NCI-H510A treated with DMSO at 0.1 percent for 48 hours (cell line): Measurements from ENCODE around the gene SNCB.
A peak's percentile ranks its signal among the peaks of the same experiment; 100 is the strongest.

Experiments
- DNase-seq: peaks from one replicate; lab custom pipeline; 2025; lab: John Stamatoyannopoulos, UW

Gene SNCB

GRCh38 chr5:176644294-176644693, 14.0 kb upstream of the SNCB start:
- DNase-seq = no peak

- no peak for DNase-seq
Observed at GRCh38 chr5:176643491-176644219, 13.3 kb upstream of the SNCB start.

GRCh38 chr5:176642675-176643490, 12.5 kb upstream of the SNCB start:
- DNase-seq = no peak

- DNase-seq = no peak
Observed at GRCh38 chr5:176640616-176641015, 10.3 kb upstream of the SNCB start.

GRCh38 chr5:176639981-176640380, 9.6 kb upstream of the SNCB start:
- DNase-seq = no peak

- no peak for DNase-seq
Observed at GRCh38 chr5:176639208-176639607, 8.9 kb upstream of the SNCB start.

- DNase-seq = no peak
Observed at GRCh38 chr5:176638437-176638836, 8.1 kb upstream of the SNCB start.

- no peak for DNase-seq
Observed at GRCh38 chr5:176637556-176637955, 7.2 kb upstream of the SNCB start.

GRCh38 chr5:176636426-176636825, 6.1 kb upstream of the SNCB start:
- DNase-seq = no peak

GRCh38 chr5:176633598-176633997, 3.3 kb upstream of the SNCB start:
- DNase-seq = no peak

- no peak for DNase-seq
Observed at GRCh38 chr5:176632745-176633144, 2.4 kb upstream of the SNCB start.

GRCh38 chr5:176631383-176632200, 1.3 kb upstream of the SNCB start:
- DNase-seq = no peak

- DNase-seq = peak; percentile 39
Observed at GRCh38 chr5:176630681-176631222, 418 bp upstream of the SNCB start.

- DNase-seq = no peak
Observed at GRCh38 chr5:176629317-176629852, 949 bp downstream of the SNCB start.

- DNase-seq = no peak
Observed at GRCh38 chr5:176628406-176629228, 1.7 kb downstream of the SNCB start.

- DNase-seq = no peak
Observed at GRCh38 chr5:176627582-176627981, 2.8 kb downstream of the SNCB start.

- no peak for DNase-seq
Observed at GRCh38 chr5:176626876-176627236, 3.5 kb downstream of the SNCB start.

GRCh38 chr5:176625966-176626875, 4.1 kb downstream of the SNCB start:
- DNase-seq = no peak

- no peak for DNase-seq
Observed at GRCh38 chr5:176625512-176625911, 4.8 kb downstream of the SNCB start.

- no peak for DNase-seq
Observed at GRCh38 chr5:176624938-176625337, 5.4 kb downstream of the SNCB start.
